ENCODE measurements around the gene CALY.

Gene CALY

GRCh38 chr10:133295426-133296320, 41.0 kb downstream of the CALY start:
- no peak for TF ChIP-seq CTCF (IDR thresholded peaks at IDR 0.05; ENCODE audit: low read depth, low read length, missing control alignments)
- DNase-seq (ENCODE audit: extremely low read depth, low read depth): no peak

GRCh38 chr10:133294189-133294588, 42.5 kb downstream of the CALY start:
- no peak for TF ChIP-seq CTCF (IDR thresholded peaks at IDR 0.05; ENCODE audit: low read depth, low read length, missing control alignments)
- DNase-seq (ENCODE audit: extremely low read depth, low read depth): no peak
- H3K4me3 ChIP-seq (replicated peaks; ENCODE audit: low read depth, low read length): no peak overlapping the region

More at GRCh38 chr10:133295426-133296320, 41.0 kb downstream of the CALY start:
- H3K4me3 ChIP-seq (replicated peaks; ENCODE audit: low read depth, low read length): no peak overlapping the region

GRCh38 chr10:133293810-133294119, 42.9 kb downstream of the CALY start:
- no peak for TF ChIP-seq CTCF (IDR thresholded peaks at IDR 0.05; ENCODE audit: low read depth, low read length, missing control alignments)
- no peak for DNase-seq (ENCODE audit: extremely low read depth, low read depth)
- no peak overlapping the region for H3K4me3 ChIP-seq (replicated peaks; ENCODE audit: low read depth, low read length)

GRCh38 chr10:133292919-133293809, 43.5 kb downstream of the CALY start:
- no peak for TF ChIP-seq CTCF (IDR thresholded peaks at IDR 0.05; ENCODE audit: low read depth, low read length, missing control alignments)
- no peak overlapping the region for H3K4me3 ChIP-seq (replicated peaks; ENCODE audit: low read depth, low read length)
- DNase-seq (ENCODE audit: extremely low read depth, low read depth): peak; percentile 72

- no peak for DNase-seq (ENCODE audit: extremely low read depth, low read depth)
- no peak overlapping the region for H3K4me3 ChIP-seq (replicated peaks; ENCODE audit: low read depth, low read length)
- no peak for TF ChIP-seq CTCF (IDR thresholded peaks at IDR 0.05; ENCODE audit: low read depth, low read length, missing control alignments)
Measured at GRCh38 chr10:133289761-133290160, 46.9 kb downstream of the CALY start.

GRCh38 chr10:133287832-133288500, 48.7 kb downstream of the CALY start:
- DNase-seq (ENCODE audit: extremely low read depth, low read depth): no peak
- TF ChIP-seq CTCF (IDR thresholded peaks at IDR 0.05; ENCODE audit: low read depth, low read length, missing control alignments): no peak

More at GRCh38 chr10:133287832-133288500, 48.7 kb downstream of the CALY start:
- H3K4me3 ChIP-seq (replicated peaks; ENCODE audit: low read depth, low read length): no peak overlapping the region
